NT2/D1 (cell line): ENCODE data around the gene KLHL42.

Experiments used
- SUZ12 ChIP-seq: IDR thresholded peaks from 2 replicates; pipeline ENCODE4 v1.6.1; 2011; ENCODE audit not compliant: insufficient read length, insufficient read depth; ENCODE audit errors: extremely low read depth
- YY1 ChIP-seq: IDR thresholded peaks from 2 replicates; pipeline ENCODE4 v1.6.1; 2011; ENCODE audit not compliant: insufficient read length, insufficient read depth
- ZNF274 ChIP-seq: IDR thresholded peaks from 2 replicates; pipeline ENCODE4 v1.6.1; 2011; ENCODE audit warnings: mild to moderate bottlenecking, low read depth, low read length

- TF ChIP-seq YY1 (no peak), ZNF274 (no peak), SUZ12 (no peak)
Measured at GRCh38 chr12:27796128-27796527, 16.1 kb downstream of the KLHL42 start.
